Measurements from ENCODE around the gene GLYATL2. TPM values are rescaled to one million over a fixed set of nuclear protein-coding genes. Genes with fewer than 3 reads are reported as not detected.

GLYATL2 gene
- total and polyA plus RNA-seq, 2 of the 13 experiments (the other 11 are each of a cell fraction or from before 2014, with no cell fraction given), result not detected

- TF ChIP-seq, protein P1, sequence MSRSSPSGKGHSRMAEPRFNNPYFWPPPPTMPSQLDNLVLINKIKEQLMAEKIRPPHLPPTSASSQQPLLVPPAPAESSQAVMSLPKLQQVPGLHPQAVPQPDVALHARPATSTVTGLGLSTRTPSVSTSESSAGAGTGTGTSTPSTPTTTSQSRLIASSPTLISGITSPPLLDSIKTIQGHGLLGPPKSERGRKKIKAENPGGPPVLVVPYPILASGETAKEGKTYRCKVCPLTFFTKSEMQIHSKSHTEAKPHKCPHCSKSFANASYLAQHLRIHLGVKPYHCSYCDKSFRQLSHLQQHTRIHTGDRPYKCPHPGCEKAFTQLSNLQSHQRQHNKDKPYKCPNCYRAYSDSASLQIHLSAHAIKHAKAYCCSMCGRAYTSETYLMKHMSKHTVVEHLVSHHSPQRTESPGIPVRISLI (CRISPR knock-in tag; IDR thresholded peaks at IDR 0.05; ENCODE audit: borderline replicate concordance), result no peak
- TF ChIP-seq, protein P2, sequence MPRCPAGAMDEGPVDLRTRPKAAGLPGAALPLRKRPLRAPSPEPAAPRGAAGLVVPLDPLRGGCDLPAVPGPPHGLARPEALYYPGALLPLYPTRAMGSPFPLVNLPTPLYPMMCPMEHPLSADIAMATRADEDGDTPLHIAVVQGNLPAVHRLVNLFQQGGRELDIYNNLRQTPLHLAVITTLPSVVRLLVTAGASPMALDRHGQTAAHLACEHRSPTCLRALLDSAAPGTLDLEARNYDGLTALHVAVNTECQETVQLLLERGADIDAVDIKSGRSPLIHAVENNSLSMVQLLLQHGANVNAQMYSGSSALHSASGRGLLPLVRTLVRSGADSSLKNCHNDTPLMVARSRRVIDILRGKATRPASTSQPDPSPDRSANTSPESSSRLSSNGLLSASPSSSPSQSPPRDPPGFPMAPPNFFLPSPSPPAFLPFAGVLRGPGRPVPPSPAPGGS (CRISPR knock-in tag; IDR thresholded peaks at IDR 0.05), result no peak
- no peak for TF ChIP-seq KAT7 (CRISPR knock-in tag; IDR thresholded peaks at IDR 0.05; ENCODE audit: borderline replicate concordance)
- no peak for TF ChIP-seq ZBTB7B (CRISPR knock-in tag; IDR thresholded peaks at IDR 0.05)
- no peak for TF ChIP-seq ZNF747 (CRISPR knock-in tag; IDR thresholded peaks at IDR 0.05; ENCODE audit: borderline replicate concordance)
- TF ChIP-seq ESRRA (CRISPR knock-in tag; IDR thresholded peaks at IDR 0.05; ENCODE audit: low read depth), result no peak
- no peak for TF ChIP-seq ZEB1 (IDR thresholded peaks at IDR 0.05; ENCODE audit: insufficient replicate concordance, low read depth)
- TF ChIP-seq SMARCE1 (IDR thresholded peaks at IDR 0.05; ENCODE audit: borderline replicate concordance), result no peak
- no peak for TF ChIP-seq U2AF1 (optimal IDR thresholded peaks at IDR 0.05; ENCODE audit: low read depth, low read length)
- TF ChIP-seq IRF2 (CRISPR knock-in tag; IDR thresholded peaks at IDR 0.05), result no peak
- TF ChIP-seq HNF4G (IDR thresholded peaks at IDR 0.05; ENCODE audit: borderline replicate concordance, low read depth, low read length), result peak; percentile 92
- TF ChIP-seq HNF4G (CRISPR knock-in tag; IDR thresholded peaks at IDR 0.05; ENCODE audit: borderline replicate concordance, low read depth), result no peak
- TF ChIP-seq ISX (CRISPR knock-in tag; conservative IDR thresholded peaks at IDR 0.05), result no peak
- TF ChIP-seq ZNF766 (CRISPR knock-in tag; IDR thresholded peaks at IDR 0.05; ENCODE audit: borderline replicate concordance), result no peak
- TF ChIP-seq, protein P3, sequence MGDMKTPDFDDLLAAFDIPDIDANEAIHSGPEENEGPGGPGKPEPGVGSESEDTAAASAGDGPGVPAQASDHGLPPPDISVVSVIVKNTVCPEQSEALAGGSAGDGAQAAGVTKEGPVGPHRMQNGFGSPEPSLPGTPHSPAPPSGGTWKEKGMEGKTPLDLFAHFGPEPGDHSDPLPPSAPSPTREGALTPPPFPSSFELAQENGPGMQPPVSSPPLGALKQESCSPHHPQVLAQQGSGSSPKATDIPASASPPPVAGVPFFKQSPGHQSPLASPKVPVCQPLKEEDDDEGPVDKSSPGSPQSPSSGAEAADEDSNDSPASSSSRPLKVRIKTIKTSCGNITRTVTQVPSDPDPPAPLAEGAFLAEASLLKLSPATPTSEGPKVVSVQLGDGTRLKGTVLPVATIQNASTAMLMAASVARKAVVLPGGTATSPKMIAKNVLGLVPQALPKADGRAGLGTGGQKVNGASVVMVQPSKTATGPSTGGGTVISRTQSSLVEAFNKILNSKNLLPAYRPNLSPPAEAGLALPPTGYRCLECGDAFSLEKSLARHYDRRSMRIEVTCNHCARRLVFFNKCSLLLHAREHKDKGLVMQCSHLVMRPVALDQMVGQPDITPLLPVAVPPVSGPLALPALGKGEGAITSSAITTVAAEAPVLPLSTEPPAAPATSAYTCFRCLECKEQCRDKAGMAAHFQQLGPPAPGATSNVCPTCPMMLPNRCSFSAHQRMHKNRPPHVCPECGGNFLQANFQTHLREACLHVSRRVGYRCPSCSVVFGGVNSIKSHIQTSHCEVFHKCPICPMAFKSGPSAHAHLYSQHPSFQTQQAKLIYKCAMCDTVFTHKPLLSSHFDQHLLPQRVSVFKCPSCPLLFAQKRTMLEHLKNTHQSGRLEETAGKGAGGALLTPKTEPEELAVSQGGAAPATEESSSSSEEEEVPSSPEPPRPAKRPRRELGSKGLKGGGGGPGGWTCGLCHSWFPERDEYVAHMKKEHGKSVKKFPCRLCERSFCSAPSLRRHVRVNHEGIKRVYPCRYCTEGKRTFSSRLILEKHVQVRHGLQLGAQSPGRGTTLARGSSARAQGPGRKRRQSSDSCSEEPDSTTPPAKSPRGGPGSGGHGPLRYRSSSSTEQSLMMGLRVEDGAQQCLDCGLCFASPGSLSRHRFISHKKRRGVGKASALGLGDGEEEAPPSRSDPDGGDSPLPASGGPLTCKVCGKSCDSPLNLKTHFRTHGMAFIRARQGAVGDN (CRISPR knock-in tag; IDR thresholded peaks at IDR 0.05), result no peak
- no peak for TF ChIP-seq ATF1 (CRISPR knock-in tag; IDR thresholded peaks at IDR 0.05)
- TF ChIP-seq ZNF839 (CRISPR knock-in tag; IDR thresholded peaks at IDR 0.05; ENCODE audit: borderline replicate concordance), result no peak
- no peak for TF ChIP-seq POLR2G (IDR thresholded peaks at IDR 0.05; ENCODE audit: low read depth, low read length)
- no peak for TF ChIP-seq STAG1 (CRISPR knock-in tag; IDR thresholded peaks at IDR 0.05)
- peak; percentile 59; the same call in 1 of the 2 replicates for TF ChIP-seq FOXK1 (CRISPR knock-in tag; IDR thresholded peaks at IDR 0.05; ENCODE audit: borderline replicate concordance, low read depth)
- TF ChIP-seq RBFOX2 (IDR thresholded peaks at IDR 0.05; ENCODE audit: low read depth, low read length), result no peak
- TF ChIP-seq ZNF44 (CRISPR knock-in tag; IDR thresholded peaks at IDR 0.05), result no peak
- no peak for TF ChIP-seq E2F1 (CRISPR knock-in tag; IDR thresholded peaks at IDR 0.05)
- TF ChIP-seq NFE2L2 (IDR thresholded peaks at IDR 0.05; ENCODE audit: low read length), result no peak
- no peak for TF ChIP-seq MEIS1 (CRISPR knock-in tag; IDR thresholded peaks at IDR 0.05; ENCODE audit: borderline replicate concordance)
These were observed 36.1 kb upstream of the GLYATL2 start (continued) for GRCh38 chr11:58880625-58881024.
